Daoy (cell line): ENCODE data around the gene BSG. TPM values are rescaled to one million over a fixed set of nuclear protein-coding genes. Genes with fewer than 3 reads are reported as not detected.
"Not testable (repeated sequence)": the region's sequence is repeated elsewhere in the genome, so short reads cannot be mapped to it uniquely, and the experiment has no call there.

ENCODE experiments used
- DNase-seq: peaks from one replicate; pipeline ENCODE4 v3.0.0-alpha.2; 2015; ENCODE audit warnings: low read depth
- total RNA-seq: library from RNA; depleted of rRNA; stranded (reverse); fragments of >200 nt; shearing (Covaris generic); gene quantifications from 2 replicates; pipeline ENCODE4 v1.2.3, GENCODE V29; 2014; rRNA removed

Gene BSG
- total RNA-seq, 1 experiment from 2014 or later, result 501 TPM

- no peak for DNase-seq
Measured at GRCh38 chr19:620166-620862, 47.9 kb downstream of the BSG start.

DNA sequence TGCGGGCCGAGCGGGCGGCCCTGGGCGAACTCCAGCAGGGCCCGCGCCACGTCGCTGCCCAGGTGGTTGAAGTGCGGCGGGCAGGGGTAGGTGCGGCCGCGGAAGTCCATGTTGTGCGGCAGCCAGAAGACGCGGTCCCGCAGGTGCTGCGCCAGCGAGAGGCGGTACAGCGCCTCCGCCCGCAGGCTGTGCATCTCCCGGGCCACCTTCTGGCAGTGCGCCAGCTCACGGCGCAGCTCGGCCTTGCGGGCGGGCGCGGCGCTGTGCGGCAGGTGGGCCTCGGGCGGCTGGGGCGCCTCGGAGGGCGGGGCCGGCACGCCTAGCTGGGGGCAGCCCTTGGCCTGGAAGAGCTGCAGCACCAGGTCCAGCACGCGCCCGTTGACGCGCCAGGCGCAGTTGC, 48.8 kb downstream of the BSG start:
- not testable (repeated sequence) for DNase-seq

GRCh38 chr19:621819-622218, 49.4 kb downstream of the BSG start:
- no peak for DNase-seq

DNA sequence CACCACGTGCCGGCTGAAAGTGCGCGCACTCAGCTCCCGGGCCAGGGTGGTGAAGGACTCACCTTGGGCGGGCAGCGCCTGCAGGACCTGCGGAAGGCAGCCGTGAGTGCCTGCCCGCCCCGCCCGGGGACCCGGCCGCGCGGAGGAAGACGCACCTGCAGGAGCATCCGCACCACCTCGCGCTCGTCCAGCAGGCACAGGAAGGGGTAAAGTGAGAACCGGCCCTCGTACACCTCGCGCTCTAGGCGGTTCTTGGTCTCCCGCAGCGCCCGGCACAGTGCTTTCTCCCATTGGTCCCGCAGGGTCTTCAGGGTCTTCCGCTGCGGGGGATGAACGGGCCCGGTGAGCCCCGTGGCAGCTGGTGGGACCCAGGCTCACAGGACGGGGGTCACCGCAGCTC, 50.3 kb downstream of the BSG start:
- no peak for DNase-seq

DNA sequence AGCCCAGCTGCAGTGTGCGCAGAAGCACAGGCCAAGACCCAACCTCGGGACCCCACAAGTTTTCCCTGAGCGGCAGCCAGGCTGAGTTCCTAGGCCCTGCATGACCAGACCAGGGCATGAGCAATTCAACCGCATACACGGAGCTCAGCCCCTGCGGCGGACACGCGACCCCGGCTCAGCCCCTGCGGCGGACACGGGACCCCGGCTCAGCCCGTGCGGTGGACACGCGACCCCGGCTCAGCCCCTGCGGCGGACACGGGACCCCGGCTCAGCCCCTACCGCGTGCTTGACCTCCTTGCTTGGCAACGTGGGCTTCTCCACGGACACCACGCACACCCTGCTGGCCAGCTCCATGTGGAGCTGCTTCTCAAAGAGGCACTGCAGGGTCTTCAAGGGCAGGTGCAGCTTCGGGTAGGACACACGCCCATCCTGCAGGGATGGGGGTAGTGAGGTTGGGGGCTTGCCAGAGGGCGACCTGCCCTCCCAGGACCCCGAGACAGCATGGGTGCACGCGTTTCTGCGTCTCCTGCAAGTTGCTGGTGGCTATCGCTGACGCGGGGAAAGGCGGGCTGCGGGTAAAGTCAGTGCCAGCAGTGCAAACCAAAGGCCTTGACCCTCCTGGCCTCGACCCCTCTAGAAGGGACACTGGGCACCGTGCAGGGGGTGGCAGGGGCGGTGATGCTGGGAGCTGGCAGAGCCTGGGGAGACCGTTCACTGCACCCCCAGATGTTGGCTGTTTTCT, 51.0 kb downstream of the BSG start:
- no peak for DNase-seq

DNA sequence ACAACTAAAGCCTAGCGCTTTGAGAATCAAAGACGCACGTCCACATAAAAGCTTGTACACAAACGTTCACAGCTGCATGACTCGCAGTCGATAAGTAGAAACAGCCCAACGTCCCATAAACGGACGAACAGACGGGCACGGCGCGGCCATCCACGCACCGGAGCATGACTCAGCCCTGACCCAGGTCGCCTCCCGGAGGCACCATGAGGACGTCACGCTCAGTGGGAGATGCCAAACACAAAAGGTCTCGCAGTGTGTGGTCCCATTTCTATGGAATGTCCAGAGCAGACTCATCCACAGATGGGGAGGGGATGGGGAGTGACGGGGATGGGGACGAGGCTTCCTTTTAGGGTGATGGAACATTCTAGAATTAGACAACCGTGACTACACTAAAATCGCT, 51.6 kb downstream of the BSG start:
- DNase-seq, result peak; percentile 90

GRCh38 chr19:624433-625109, 52.2 kb downstream of the BSG start:
- no peak for DNase-seq

DNA sequence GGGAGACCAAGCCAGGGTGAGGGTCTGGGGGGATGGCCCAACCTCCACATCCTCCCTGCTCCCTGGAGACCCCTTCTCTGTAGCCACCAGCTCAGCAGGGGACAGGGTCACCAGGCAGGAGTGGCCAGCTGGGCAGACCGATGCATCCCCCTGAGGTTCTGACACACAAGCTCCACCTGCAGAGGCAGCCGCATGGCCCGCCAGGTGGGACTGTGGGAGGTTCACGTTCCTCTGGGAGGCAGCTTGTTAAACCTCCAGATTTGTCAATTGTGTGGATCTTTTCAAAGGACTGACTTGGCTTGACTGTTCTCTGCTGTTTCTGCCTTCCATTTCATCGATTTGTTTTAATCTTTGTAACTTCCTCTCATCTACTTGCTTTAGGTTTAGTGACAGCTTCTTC, 52.9 kb downstream of the BSG start:
- no peak for DNase-seq

GRCh38 chr19:626566-626965, 54.2 kb downstream of the BSG start:
- DNase-seq, result not testable (repeated sequence)

DNA sequence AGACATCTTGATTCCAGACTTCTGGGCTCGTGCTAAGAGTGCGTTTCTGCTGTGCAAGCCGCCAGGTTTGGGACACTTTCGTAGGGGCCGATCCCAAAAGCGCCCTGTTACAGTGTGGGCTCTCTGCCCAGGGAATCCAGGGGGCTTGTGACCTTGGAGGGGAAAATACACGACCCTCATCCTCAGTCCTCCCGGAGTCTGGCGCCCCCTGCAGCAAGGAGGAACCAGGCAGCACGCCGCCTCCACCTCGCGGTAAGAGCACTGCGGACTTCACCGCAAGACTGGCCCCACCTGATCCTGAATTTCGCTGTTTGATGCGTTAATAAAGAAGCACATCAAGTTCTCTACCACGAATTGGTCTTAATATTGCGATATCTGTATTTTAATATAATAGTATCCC, 55.8 kb downstream of the BSG start:
- no peak for DNase-seq

GRCh38 chr19:629515-629914, 57.1 kb downstream of the BSG start:
- DNase-seq, result not testable (repeated sequence)

- no peak for DNase-seq
Measured at GRCh38 chr19:629961-630714, 57.7 kb downstream of the BSG start.

GRCh38 chr19:632579-633067, 60.2 kb downstream of the BSG start:
- DNase-seq, result peak; percentile 82

Other genes with a start within 250 kb of the BSG start
- 8.8 and 12.9 TPM in 2 replicates for gene MIER2, start 227.8 kb upstream of the BSG start, total RNA-seq
- gene C2CD4C, start 163.4 kb upstream of the BSG start, total RNA-seq, result 0.06 TPM in 1 of 2 replicates, not detected in the other
- 0.11 TPM in 1 of 2 replicates, not detected in the other for gene SHC2, start 111.6 kb upstream of the BSG start, total RNA-seq
- gene MADCAM1, start 76.1 kb upstream of the BSG start, total RNA-seq, result not detected in 2 replicates
- gene TPGS1, start 65.1 kb upstream of the BSG start, total RNA-seq, result 54.9 and 58.9 TPM in 2 replicates
- 105 and 108 TPM in 2 replicates for gene CDC34, start 40.8 kb upstream of the BSG start, total RNA-seq
- gene GZMM, start 28.5 kb upstream of the BSG start, total RNA-seq, result 4.2 and 5.5 TPM in 2 replicates
- 0.09 and 0.97 TPM in 2 replicates for gene HCN2, start 17.3 kb downstream of the BSG start, total RNA-seq
- 92.3 and 96.8 TPM in 2 replicates for gene POLRMT, start 60.9 kb downstream of the BSG start, total RNA-seq
- not detected in 2 replicates for gene FGF22, start 67.3 kb downstream of the BSG start, total RNA-seq
- 58.2 and 62.7 TPM in 2 replicates for gene RNF126, start 90.6 kb downstream of the BSG start, total RNA-seq
- 104 and 119 TPM in 2 replicates for gene FSTL3, start 103.8 kb downstream of the BSG start, total RNA-seq
- not detected in 2 replicates for gene PRSS57, start 122.9 kb downstream of the BSG start, total RNA-seq
- gene PALM, start 136.3 kb downstream of the BSG start, total RNA-seq, result 1.1 and 7.7 TPM in 2 replicates
- 1.5 and 2.0 TPM in 2 replicates for gene MISP, start 178.5 kb downstream of the BSG start, total RNA-seq
- gene PTBP1, start 224.9 kb downstream of the BSG start, total RNA-seq, result 205 and 246 TPM in 2 replicates
- gene PLPPR3, start 249.4 kb downstream of the BSG start, total RNA-seq, result 0.11 and 1.2 TPM in 2 replicates